H1 (cell line): ENCODE results near the gene DCAF6. TPM values are rescaled to one million over a fixed set of nuclear protein-coding genes. Genes with fewer than 3 reads are reported as not detected.

ENCODE experiments used
- CTCF ChIA-PET: fragments of 300-600 bp; sonication (Branson Sonifier 250); formaldehyde crosslinking; loops from one replicate; lab custom pipeline; 2021; ENCODE audit not compliant: partially characterized antibody; lab: Charles Lee
- POLR2A ChIA-PET: fragments of 300-600 bp; sonication (Branson Sonifier 250); formaldehyde crosslinking; loops from one replicate; lab custom pipeline; 2021; ENCODE audit warnings: inconsistent platforms; ENCODE audit not compliant: partially characterized antibody; lab: Charles Lee
- DNase-seq, 2 experiments: peaks; one replicate each; pipeline versions ENCODE4 v3.0.0 to v3.0.0-alpha.2; 2010 to 2022; ENCODE audit warnings: low spot score in 2 of 2, low read depth in 1 of 2, mixed read lengths in 1 of 2
- FAIRE-seq: peaks from 2 replicates; lab custom pipeline; 2011; peaks lifted over from hg19 to GRCh38; lab: Jason Lieb, UNC
- H2AFZ ChIP-seq: 2 replicates; pipeline ENCODE4 v1.8.1; 2012; ENCODE audit warnings: low read length, inconsistent platforms
- H2AK5ac ChIP-seq: 2 replicates; pipeline ENCODE4 v1.6.1; 2013; ENCODE audit warnings: low read depth, low read length
- H2BK120ac ChIP-seq: replicated peaks from 2 replicates; pipeline ENCODE3; 2013; ENCODE audit warnings: low read depth, low read length, inconsistent platforms
- H2BK12ac ChIP-seq: 2 replicates; pipeline ENCODE4 v1.6.1; 2013; ENCODE audit warnings: low read depth, low read length
- H2BK15ac ChIP-seq: 2 replicates; pipeline ENCODE4 v1.6.1; 2013; ENCODE audit warnings: low read length
- H2BK20ac ChIP-seq: 2 replicates; pipeline ENCODE4 v1.6.1; 2013; ENCODE audit warnings: low read length
- H2BK5ac ChIP-seq: 2 replicates; pipeline ENCODE4 v1.6.1; 2013; ENCODE audit warnings: low read depth, low read length
- H3K14ac ChIP-seq: 2 replicates; pipeline ENCODE4 v1.6.1; 2013; ENCODE audit warnings: inconsistent platforms; ENCODE audit not compliant: insufficient read length
- H3K18ac ChIP-seq: 2 replicates; pipeline ENCODE4 v1.6.1; 2013; ENCODE audit warnings: low read length; ENCODE audit errors: extremely low read depth
- H3K23ac ChIP-seq: 2 replicates; pipeline ENCODE4 v1.6.1; 2013; ENCODE audit warnings: inconsistent platforms; ENCODE audit not compliant: insufficient read length
- H3K23me2 ChIP-seq: 2 replicates; pipeline ENCODE4 v1.6.1; 2013; ENCODE audit warnings: low read depth, low read length
- H3K27ac ChIP-seq: 2 replicates; pipeline ENCODE4 v1.6.1; 2011; ENCODE audit warnings: low read depth, low read length, inconsistent platforms
- H3K27me3 ChIP-seq, 4 experiments: replicated peaks in 1 of 4; 1 replicate in 1 of 4; 2 replicates in 3 of 4; pipeline versions ENCODE4 v1.6.1 to v1.8.1; 2011 to 2013; ENCODE audit warnings: low read length in 3 of 4, mild to moderate bottlenecking in 3 of 4, inconsistent platforms in 2 of 4, mixed read lengths in 2 of 4, moderate library complexity in 1 of 4; ENCODE audit not compliant: control insufficient read depth in 3 of 4, insufficient read depth in 3 of 4; ENCODE audit errors: extremely low read depth in 1 of 4
- H3K36me3 ChIP-seq, 4 experiments: 2 replicates each; pipeline versions ENCODE4 v1.6.1 to v1.8.1; 2011 to 2013; ENCODE audit warnings: mild to moderate bottlenecking in 4 of 4, low read length in 3 of 4, moderate library complexity in 2 of 4, control low read depth in 1 of 4, inconsistent platforms in 1 of 4; ENCODE audit not compliant: insufficient read depth in 4 of 4, control insufficient read depth in 2 of 4
- H3K4ac ChIP-seq: replicated peaks from 2 replicates; pipeline ENCODE3; 2013; ENCODE audit warnings: low read length, low read depth, mixed read lengths, inconsistent platforms; ENCODE audit not compliant: insufficient read length
- H3K4me1 ChIP-seq, 4 experiments: replicated peaks in 1 of 4; 1 replicate in 1 of 4; 2 replicates in 3 of 4; pipeline versions ENCODE4 v1.6.1 to v1.8.1; 2011 to 2013; ENCODE audit warnings: low read length in 3 of 4, inconsistent platforms in 2 of 4, mixed read lengths in 1 of 4; ENCODE audit not compliant: insufficient read depth in 4 of 4, control insufficient read depth in 3 of 4
- H3K4me2 ChIP-seq, 2 experiments: 2 replicates each; pipeline versions ENCODE4 v1.6.1 to v1.8.1; 2011 to 2013; ENCODE audit warnings: low read depth in 2 of 2, low read length in 2 of 2, control low read depth in 1 of 2, inconsistent platforms in 1 of 2, mild to moderate bottlenecking in 1 of 2; ENCODE audit not compliant: insufficient read depth in 1 of 2
- H3K4me3 ChIP-seq, 4 experiments: fragments of 200-600, 300-600 bp in 1 of 4; sonication (generic), shearing (Covaris generic), sonication (Bioruptor Twin) in 1 of 4; 2 replicates each; pipeline versions ENCODE4 v1.5.1 to v1.8.1; 2011 to 2016; ENCODE audit warnings: low read length in 4 of 4, low read depth in 3 of 4, control low read depth in 2 of 4, inconsistent platforms in 2 of 4, mild to moderate bottlenecking in 2 of 4, mixed read lengths in 1 of 4, moderate library complexity in 1 of 4; ENCODE audit not compliant: insufficient read depth in 2 of 4; ENCODE audit errors: extremely low read depth in 1 of 4
- H3K56ac ChIP-seq: replicated peaks from 2 replicates; pipeline ENCODE3; 2013; ENCODE audit warnings: low read depth, mild to moderate bottlenecking, mixed read lengths, low read length, inconsistent platforms; ENCODE audit not compliant: insufficient read length
- H3K79me1 ChIP-seq: 2 replicates; pipeline ENCODE4 v1.6.1; 2013; ENCODE audit warnings: low read depth, low read length, control low read depth
- H3K79me2 ChIP-seq, 2 experiments: 2 replicates each; pipeline versions ENCODE4 v1.6.1 to v1.8.1; 2012 to 2013; ENCODE audit warnings: low read length in 2 of 2, mild to moderate bottlenecking in 2 of 2, inconsistent platforms in 1 of 2; ENCODE audit not compliant: insufficient read depth in 2 of 2, control insufficient read depth in 1 of 2
- H3K9ac ChIP-seq, 4 experiments: replicated peaks in 1 of 4; 1 replicate in 1 of 4; 2 replicates in 3 of 4; pipeline versions ENCODE4 v1.6.1 to v1.8.1; 2011 to 2013; ENCODE audit warnings: low read depth in 3 of 4, low read length in 3 of 4, control low read depth in 2 of 4, mild to moderate bottlenecking in 2 of 4, moderate library complexity in 2 of 4, inconsistent platforms in 1 of 4; ENCODE audit errors: extremely low read depth in 1 of 4
- H3K9me3 ChIP-seq, 2 experiments: 2 replicates each; pipeline versions ENCODE4 v1.6.1 to v1.8.1; 2012 to 2013; ENCODE audit warnings: mild to moderate bottlenecking in 2 of 2, moderate library complexity in 2 of 2, control low read depth in 1 of 2, inconsistent platforms in 1 of 2, low read depth in 1 of 2, low read length in 1 of 2, mixed read lengths in 1 of 2; ENCODE audit not compliant: insufficient read depth in 2 of 2
- H4K20me1 ChIP-seq, 2 experiments: replicated peaks in 1 of 2; 2 replicates each; pipeline versions ENCODE3 to v1.8.1; 2011 to 2013; ENCODE audit warnings: inconsistent platforms in 2 of 2, low read length in 2 of 2, mild to moderate bottlenecking in 1 of 2; ENCODE audit not compliant: insufficient read depth in 2 of 2, control insufficient read depth in 1 of 2
- H4K5ac ChIP-seq: 2 replicates; pipeline ENCODE4 v1.6.1; 2013; ENCODE audit warnings: low read length, low read depth, mixed read lengths, inconsistent platforms; ENCODE audit not compliant: insufficient read length
- H4K8ac ChIP-seq: 2 replicates; pipeline ENCODE4 v1.8.0; 2013; ENCODE audit warnings: mild to moderate bottlenecking, moderate library complexity, low read length, inconsistent platforms; ENCODE audit not compliant: insufficient read depth; ENCODE audit errors: extremely low read depth
- H4K91ac ChIP-seq: replicated peaks from 2 replicates; pipeline ENCODE3; 2013; ENCODE audit warnings: low read length, mixed read lengths, inconsistent platforms; ENCODE audit not compliant: insufficient read length
- BACH1 ChIP-seq: IDR thresholded peaks from 2 replicates; pipeline ENCODE4 v1.6.1; 2012; ENCODE audit warnings: low read length, improper control_type of control experiment
- CTBP2 ChIP-seq: IDR thresholded peaks from 2 replicates; pipeline ENCODE4 v1.7.0; 2011; ENCODE audit warnings: borderline replicate concordance, mild to moderate bottlenecking, moderate library complexity, mixed read lengths, low read length; ENCODE audit not compliant: insufficient read depth, insufficient read length
- KDM1A ChIP-seq: fragments of 200-600, 300-600 bp; sonication (generic); IDR thresholded peaks from 2 replicates; pipeline ENCODE4 v1.7.1; 2016; ENCODE audit warnings: mild to moderate bottlenecking, low read length, borderline replicate concordance
- KDM5A ChIP-seq: fragments of 200-600 bp; IDR thresholded peaks from 2 replicates; pipeline ENCODE4 v1.7.1; 2012; ENCODE audit warnings: mild to moderate bottlenecking, low read length, inconsistent platforms, mixed read lengths
- MAFK ChIP-seq: IDR thresholded peaks from 2 replicates; pipeline ENCODE4 v1.6.1; 2012; ENCODE audit warnings: low read depth, mild to moderate bottlenecking, improper control_type of control experiment, low read length
- PHF8 ChIP-seq: fragments of 200-600 bp; sonication (generic); conservative IDR thresholded peaks from 2 replicates; pipeline ENCODE4 v1.7.1; 2012; ENCODE audit warnings: low read depth, mild to moderate bottlenecking, inconsistent platforms, low read length, moderate library complexity
- POU5F1 ChIP-seq: IDR thresholded peaks from 2 replicates; pipeline ENCODE4 v1.6.1; 2011; ENCODE audit warnings: low read depth, mild to moderate bottlenecking, low read length, moderate library complexity
- SP4 ChIP-seq: IDR thresholded peaks from 2 replicates; pipeline ENCODE4 v1.6.1; 2012; ENCODE audit warnings: low read length, inconsistent platforms
- TAF1 ChIP-seq: IDR thresholded peaks from 2 replicates; pipeline ENCODE4 v1.6.1; 2011; ENCODE audit warnings: mild to moderate bottlenecking, low read depth, low read length
- WGBS, 2 experiments: shearing (Covaris generic) in 1 of 2; methylation state at CpG; one replicate each; pipeline versions ENCODE4 v1.1.6 to v1.1.7; 2013 to 2015; ENCODE audit warnings: low lambda C conversion rate in 2 of 2, mixed read lengths in 2 of 2, inconsistent platforms in 1 of 2, low coverage in 1 of 2, missing lambda C conversion rate in 1 of 2; ENCODE audit not compliant: insufficient replicate concordance in 2 of 2, insufficient coverage in 1 of 2, insufficient read length in 1 of 2; ENCODE audit errors: extremely low coverage in 1 of 2, missing lambda C conversion rate in 1 of 2; 5-methylcytosine and 5-hydroxymethylcytosine counted together
- polyA plus RNA-seq, 7 experiments: library from polyadenylated mRNA; depleted of rRNA in 3 of 7; stranded (reverse) in 5 of 7; unstranded in 2 of 7; fragments of >200 nt in 5 of 7; fragments of 200-250 nt in 2 of 7; gene quantifications; 1 replicate in 5 of 7; 2 replicates in 1 of 7; 4 replicates in 1 of 7; pipeline versions ENCODE4 v1.2.1 to v1.2.3, GENCODE V29; 2011 to 2013; ENCODE audit warnings: missing spikeins in 2 of 7, mixed read lengths in 2 of 7
- total RNA-seq: library from RNA; stranded (reverse); fragmentation: NEBNext Ultra II Directional; extraction: Animal tissue kit (Norgen Biotek cat#: 25700); gene quantifications from 2 replicates; pipeline ENCODE4 v1.2.1, GENCODE V29; 2021
- TF ChIP-seq, protein P1 (sequence below): IDR thresholded peaks from 2 replicates; pipeline ENCODE4 v1.6.1; 2011; ENCODE audit warnings: low read length, improper control_type of control experiment

Gene DCAF6
- total and polyA plus RNA-seq, 2 of the 8 experiments (the other 6 are each of a cell fraction or from before 2014, with no cell fraction given) = 12.3 to 17.4 TPM

DNA sequence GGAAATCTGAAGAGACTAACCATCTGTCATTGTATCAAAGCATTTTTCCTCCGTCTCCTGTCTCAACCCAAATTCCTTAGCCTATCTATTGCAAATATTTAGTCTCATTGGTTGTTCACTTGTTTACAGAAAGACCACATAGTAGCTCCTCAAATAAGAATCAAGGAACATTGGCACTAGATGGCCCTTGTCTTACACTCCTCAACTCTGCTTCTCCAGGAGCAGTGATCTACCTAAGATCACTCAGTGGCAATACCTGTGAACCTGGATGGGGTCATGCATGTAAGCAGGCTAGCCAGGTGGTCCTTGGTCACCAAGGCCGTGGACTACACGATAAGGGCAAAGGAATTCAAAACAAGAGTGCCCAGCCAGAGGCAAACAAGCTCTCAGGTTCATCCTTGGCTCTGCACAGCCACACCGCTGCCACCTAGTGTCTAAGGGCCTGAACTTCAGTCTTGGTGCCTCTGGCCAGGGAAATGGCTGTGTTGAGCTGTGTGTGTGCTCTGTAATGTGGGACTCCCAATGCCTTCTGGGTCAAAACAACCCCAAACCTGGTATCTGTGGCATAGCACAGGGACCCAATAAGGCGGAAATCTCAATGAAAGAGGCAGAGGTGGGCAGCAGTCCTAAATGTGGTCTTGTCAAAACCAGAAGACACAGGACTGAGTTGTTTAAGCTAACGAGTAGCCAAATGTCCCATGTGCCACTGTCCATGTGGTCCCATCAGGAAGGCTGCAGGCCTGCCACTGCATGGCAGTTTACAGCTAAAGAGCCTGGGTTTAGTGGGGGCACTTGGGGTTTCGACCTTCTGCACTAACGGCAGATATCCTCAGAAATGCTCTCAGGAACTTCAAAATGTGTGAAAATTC lies 145.8 kb downstream of the DCAF6 start:
- H2BK5ac ChIP-seq = no peak overlapping the region
- H2BK20ac ChIP-seq = no peak overlapping the region
- H3K4me2 ChIP-seq = no peak overlapping the region
- no peak for TF ChIP-seq PHF8
- TF ChIP-seq KDM1A = no peak
- no peak for TF ChIP-seq TAF1
- TF ChIP-seq MAFK = no peak
- no peak for TF ChIP-seq BACH1
- TF ChIP-seq CTBP2 = no peak
- no peak for TF ChIP-seq POU5F1
- TF ChIP-seq KDM5A = no peak
- TF ChIP-seq SP4 = no peak
- TF ChIP-seq, protein P1, sequence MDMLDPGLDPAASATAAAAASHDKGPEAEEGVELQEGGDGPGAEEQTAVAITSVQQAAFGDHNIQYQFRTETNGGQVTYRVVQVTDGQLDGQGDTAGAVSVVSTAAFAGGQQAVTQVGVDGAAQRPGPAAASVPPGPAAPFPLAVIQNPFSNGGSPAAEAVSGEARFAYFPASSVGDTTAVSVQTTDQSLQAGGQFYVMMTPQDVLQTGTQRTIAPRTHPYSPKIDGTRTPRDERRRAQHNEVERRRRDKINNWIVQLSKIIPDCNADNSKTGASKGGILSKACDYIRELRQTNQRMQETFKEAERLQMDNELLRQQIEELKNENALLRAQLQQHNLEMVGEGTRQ = no peak

More for the DNA sequence above, 145.8 kb downstream of the DCAF6 start:
- DNase-seq (peak; percentile 60 to 88), FAIRE-seq (peak; percentile 88)
- Histone ChIP-seq H3K79me1 (no peaks in the 10 kb centered on the region), H3K14ac (no peak overlapping the region), H2BK12ac (no peak overlapping the region), H3K36me3 (peaks cover 0 to under 1% (median 0%) of the 10 kb centered on the region in 4 experiments; a peak in 2 of 8 replicates), H4K5ac (no peak overlapping the region), H3K56ac (no peak overlapping the region), H2BK15ac (no peak overlapping the region), H2AK5ac (no peak overlapping the region), H4K8ac (no peak overlapping the region), H3K4me1 (0 out of 7 replicates have a peak, but pooled peaks cover 0 to 2% (median 0%) of the 10 kb centered on the region in 4 experiments), H3K27ac (no peak overlapping the region), H3K4me3 (no peak overlapping the region), H3K9ac (no peak overlapping the region), H3K23me2 (no peaks in the 10 kb centered on the region), H2AFZ (no peak overlapping the region), H3K9me3 (no peaks in the 10 kb centered on the region), H3K23ac (no peak overlapping the region), H3K18ac (no peak overlapping the region), H2BK120ac (no peak overlapping the region), H3K4ac (no peak overlapping the region), H4K20me1 (no peaks in the 10 kb centered on the region), H3K27me3 (no peaks in the 10 kb centered on the region), H3K79me2 (no peaks in the 10 kb centered on the region), H4K91ac (no peak overlapping the region)
- ChIA-PET POLR2A (no interaction called here), CTCF (interaction anchor here (0.6 to 8.0 kb wide), 76 partner anchors 10 to 1023 kb away, joined by 3 to 76 read pairs (median 4); partner anchors contain the start of gene ADCY10)
- WGBS, 2 experiments = 53% methylated on average over 8 of the region's 8 CpGs; no CpG with 5 or more reads in 1 of the 2 experiments
